Measurements from ENCODE around the gene SELENOI.

The SELENOI gene

GRCh38 chr2:26410764-26411243 is 64.9 kb downstream of the SELENOI start:
- no peak for DNase-seq (ENCODE audit: low read depth)
- H3K4me3 ChIP-seq (ENCODE audit: low read length), result no peak overlapping the region
- no peak for TF ChIP-seq CTCF (IDR thresholded peaks at IDR 0.05; ENCODE audit: insufficient read depth, low read depth, low read length, missing control alignments)

- no peak for TF ChIP-seq CTCF (IDR thresholded peaks at IDR 0.05; ENCODE audit: insufficient read depth, low read depth, low read length, missing control alignments)
- no peak overlapping the region for H3K4me3 ChIP-seq (ENCODE audit: low read length)
- DNase-seq (ENCODE audit: low read depth), result no peak
Observed at GRCh38 chr2:26411419-26411818, 65.5 kb downstream of the SELENOI start.

GRCh38 chr2:26412091-26412673 is 66.2 kb downstream of the SELENOI start:
- TF ChIP-seq CTCF (IDR thresholded peaks at IDR 0.05; ENCODE audit: insufficient read depth, low read depth, low read length, missing control alignments), result no peak
- no peak for DNase-seq (ENCODE audit: low read depth)
- H3K4me3 ChIP-seq (ENCODE audit: low read length), result no peak overlapping the region

GRCh38 chr2:26414311-26414710 is 68.4 kb downstream of the SELENOI start:
- no peak for DNase-seq (ENCODE audit: low read depth)
- no peak for TF ChIP-seq CTCF (IDR thresholded peaks at IDR 0.05; ENCODE audit: insufficient read depth, low read depth, low read length, missing control alignments)
- no peak overlapping the region for H3K4me3 ChIP-seq (ENCODE audit: low read length)

GRCh38 chr2:26421961-26422360 is 76.0 kb downstream of the SELENOI start:
- TF ChIP-seq CTCF (IDR thresholded peaks at IDR 0.05; ENCODE audit: insufficient read depth, low read depth, low read length, missing control alignments), result no peak
- no peak for DNase-seq (ENCODE audit: low read depth)
- H3K4me3 ChIP-seq (ENCODE audit: low read length), result no peak overlapping the region

GRCh38 chr2:26422947-26423629 is 77.1 kb downstream of the SELENOI start:
- no peak overlapping the region for H3K4me3 ChIP-seq (ENCODE audit: low read length)
- DNase-seq (ENCODE audit: low read depth), result no peak
- TF ChIP-seq CTCF (IDR thresholded peaks at IDR 0.05; ENCODE audit: insufficient read depth, low read depth, low read length, missing control alignments), result no peak

- no peak for DNase-seq (ENCODE audit: low read depth)
- TF ChIP-seq CTCF (IDR thresholded peaks at IDR 0.05; ENCODE audit: insufficient read depth, low read depth, low read length, missing control alignments), result no peak
Observed at GRCh38 chr2:26423750-26424149, 77.8 kb downstream of the SELENOI start.

More at GRCh38 chr2:26423750-26424149, 77.8 kb downstream of the SELENOI start:
- no peak overlapping the region for H3K4me3 ChIP-seq (ENCODE audit: low read length)

Data from epithelial cell of esophagus (primary cell).